ENCODE data around the gene DGKH.

DGKH gene

DNA sequence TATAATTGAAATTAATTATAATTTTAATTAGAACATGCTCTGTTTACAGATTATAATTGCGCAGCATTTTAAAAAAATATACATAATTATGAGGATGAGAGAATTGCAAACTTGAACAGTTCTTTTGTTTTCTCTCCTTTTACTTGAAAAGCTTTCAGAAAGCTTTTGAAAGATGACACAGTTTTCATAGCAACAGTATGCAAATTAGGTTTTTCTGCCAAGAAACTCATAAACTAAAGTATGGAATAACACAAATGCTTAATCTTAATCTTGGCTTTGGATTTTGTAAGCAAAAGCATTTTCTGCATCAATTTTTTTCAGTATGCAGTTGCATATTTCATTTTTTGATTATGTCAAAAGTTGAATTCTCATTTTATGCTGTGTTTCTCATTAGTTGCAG, 190.7 kb downstream of the DGKH start:
- no peak for DNase-seq

GRCh38 chr13:42239644-42240043, 191.2 kb downstream of the DGKH start:
- DNase-seq, result no peak

- DNase-seq, result no peak
These were observed 198.1 kb downstream of the DGKH start for GRCh38 chr13:42246541-42246940.

- no peak for DNase-seq
These were observed 199.4 kb downstream of the DGKH start for GRCh38 chr13:42247883-42248282.

GRCh38 chr13:42255886-42256285, 207.4 kb downstream of the DGKH start:
- no peak for DNase-seq

DNA sequence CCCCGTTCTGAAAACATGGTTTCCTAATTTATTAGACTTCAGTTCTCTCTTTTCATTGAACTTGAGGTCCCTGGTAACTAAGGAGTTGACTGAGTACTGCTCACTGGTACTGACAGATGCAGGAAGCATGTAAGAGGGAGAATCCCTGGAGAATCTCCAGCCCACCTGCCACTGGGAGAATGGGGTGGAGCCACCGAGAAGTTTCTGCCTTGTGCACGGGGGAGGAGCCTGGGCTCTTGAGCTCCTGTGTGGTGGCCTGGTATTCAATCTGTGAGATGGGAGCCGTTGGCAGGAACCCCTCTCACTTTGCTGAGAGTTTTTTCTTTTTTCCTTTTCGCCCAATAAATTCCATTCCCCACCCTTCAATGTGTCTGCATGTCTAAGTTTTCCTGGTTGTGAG, 210.3 kb downstream of the DGKH start:
- no peak for DNase-seq

DNA sequence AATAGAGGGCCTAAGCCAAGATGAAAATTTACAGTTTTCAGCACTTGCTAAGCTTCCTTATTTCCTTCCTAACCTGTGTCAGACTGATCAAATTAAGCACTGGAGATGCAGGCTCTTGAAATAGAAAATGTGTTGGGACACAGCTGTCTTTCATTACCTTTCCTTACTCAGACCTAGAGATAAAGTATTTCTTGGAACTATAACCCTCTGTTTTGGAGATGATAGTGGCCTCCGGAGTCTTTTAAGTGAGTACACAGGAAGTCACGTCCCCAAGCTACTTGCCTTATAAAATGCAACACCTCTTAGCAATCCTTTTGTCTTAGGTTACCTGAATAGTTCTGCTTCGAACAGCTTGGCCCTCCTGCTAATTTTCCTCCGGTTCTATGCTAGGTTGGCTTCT, 211.1 kb downstream of the DGKH start:
- DNase-seq, result no peak

DNA sequence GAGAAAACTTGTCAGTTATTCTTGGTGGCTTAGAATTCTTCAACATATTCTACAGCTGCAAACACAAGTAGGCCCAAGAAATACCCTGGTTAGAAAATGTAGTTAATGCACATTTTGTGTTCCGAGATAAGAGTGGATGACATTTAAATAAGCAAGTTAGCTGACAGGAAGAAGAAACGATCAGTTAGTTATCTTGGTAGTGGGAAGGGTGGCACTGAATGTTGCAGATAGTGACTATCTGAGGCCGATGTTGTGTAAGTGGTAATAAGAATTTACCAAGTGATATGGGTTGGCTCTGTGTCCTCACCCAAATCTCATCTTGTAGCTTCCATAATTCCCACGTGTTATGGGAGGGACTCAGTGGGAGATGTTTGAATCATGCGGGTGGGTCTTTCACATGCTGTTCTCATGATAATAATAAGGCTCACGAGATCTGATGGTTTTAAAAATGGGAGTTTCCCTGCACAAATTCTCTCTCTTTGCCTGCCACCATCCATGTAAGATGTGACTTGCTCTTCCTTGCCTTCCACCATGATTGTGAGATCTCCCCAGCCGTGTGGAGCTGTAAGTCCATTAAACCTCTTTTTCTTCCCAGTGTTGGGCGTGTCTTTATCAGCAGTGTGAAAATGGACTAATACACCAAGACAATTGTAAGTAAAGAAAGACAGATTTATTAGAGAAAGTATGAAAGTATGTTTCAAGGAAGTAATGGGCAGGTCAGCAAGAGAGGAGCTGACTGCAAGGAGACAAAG, 212.6 kb downstream of the DGKH start:
- DNase-seq, result no peak

GRCh38 chr13:42266473-42266872, 218.0 kb downstream of the DGKH start:
- DNase-seq, result no peak

- no peak for DNase-seq
These were observed 221.9 kb downstream of the DGKH start for GRCh38 chr13:42270160-42270856.

GRCh38 chr13:42270857-42271215, 222.4 kb downstream of the DGKH start:
- DNase-seq, result no peak

DNA sequence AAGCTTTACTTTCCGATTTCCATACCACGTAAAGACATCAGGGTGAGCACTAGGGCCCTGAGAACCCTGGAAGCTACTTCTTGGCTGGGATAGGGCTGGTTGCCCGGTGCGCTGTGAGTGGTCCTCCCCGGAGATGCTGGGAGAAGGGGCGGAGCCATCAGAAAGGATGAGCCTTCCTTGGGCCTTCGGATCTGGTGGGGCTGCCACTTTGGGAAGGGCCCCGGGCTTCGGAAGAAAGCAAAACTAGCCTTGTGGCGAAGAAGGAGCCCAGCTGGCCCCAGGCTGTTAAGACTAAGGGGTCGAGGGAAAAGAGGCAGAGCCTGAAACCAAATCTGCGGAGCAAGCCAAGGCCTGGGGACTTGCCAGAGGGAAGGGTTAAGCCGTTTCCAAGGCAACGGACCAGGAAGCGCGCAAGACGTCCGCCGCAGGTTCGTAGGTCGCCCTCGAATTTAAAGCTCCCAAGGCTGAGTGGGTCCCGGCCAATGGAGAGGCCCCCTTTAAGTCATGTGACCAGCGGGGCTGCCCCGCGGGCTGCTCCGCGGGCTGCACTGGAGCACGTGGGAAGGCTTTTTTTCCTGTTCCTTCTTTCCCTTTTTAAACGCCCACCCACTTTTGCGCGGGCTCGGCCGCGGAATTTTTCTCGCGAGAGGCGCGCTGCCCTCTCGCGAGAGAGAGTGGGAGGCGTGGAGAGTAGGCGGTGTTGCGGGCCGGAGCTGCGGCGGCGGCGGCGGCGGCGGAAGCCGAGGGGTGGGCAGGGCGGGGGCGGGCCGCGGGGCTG, 223.1 kb downstream of the DGKH start:
- peak; percentile 98 for DNase-seq

DNA sequence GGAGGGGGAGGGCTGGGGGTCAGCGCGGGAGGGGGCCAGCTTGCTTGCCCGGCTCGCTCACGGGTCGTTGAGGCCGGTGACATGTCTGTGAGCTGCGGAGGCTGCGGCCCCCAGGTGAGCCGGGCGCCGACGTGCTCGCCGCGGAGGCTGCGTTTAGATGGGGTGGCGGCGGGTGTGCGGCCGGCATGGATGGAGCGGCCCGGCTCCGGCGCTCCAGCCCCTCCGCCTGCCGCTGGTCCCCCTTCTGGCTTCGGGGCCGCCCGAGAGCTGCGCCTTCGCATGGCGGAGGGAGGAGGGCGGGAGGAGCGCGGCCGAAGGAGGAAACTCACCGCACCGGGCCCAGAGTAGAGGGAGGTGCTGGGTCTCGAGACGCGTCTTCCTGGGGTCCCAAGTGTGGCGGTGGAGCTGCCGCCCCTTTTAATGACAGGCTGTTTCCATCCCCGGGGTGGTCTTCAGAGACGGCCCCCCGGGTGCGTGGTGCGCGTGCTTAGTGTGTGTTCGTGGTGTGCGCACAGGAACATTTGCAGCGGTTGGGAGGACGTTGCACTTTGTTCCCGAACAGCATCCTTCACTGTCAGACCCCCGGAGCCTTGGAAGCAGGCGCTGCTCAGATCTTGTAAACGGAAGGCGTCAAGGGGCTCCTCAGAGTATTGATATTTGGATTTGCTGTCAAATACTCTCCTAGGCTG, 223.8 kb downstream of the DGKH start, which contains the start of gene AKAP11:
Gene AKAP11, plus strand, starts transcription at position 38 of the 689 bp plus-strand sequence. CDS start 14,197 bp downstream, outside the sequence.
- DNase-seq, result peak; percentile 49

DNA sequence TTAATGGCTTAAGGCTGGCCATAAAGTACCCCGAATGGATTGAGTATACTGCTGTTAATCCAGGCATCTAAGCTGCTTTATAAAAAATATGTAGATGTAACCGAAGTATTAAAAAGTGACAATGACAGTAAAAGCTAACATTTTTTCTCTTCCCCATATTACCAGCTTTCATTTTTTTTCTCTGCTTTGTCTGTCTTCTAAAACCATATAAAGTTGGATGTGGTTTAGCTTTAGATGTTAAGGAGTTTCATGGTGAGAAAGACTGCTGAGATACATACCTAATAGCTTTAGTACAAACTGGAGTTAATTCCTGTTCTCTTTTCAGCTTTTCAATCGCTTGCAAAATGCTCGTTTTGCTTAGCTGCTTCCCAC, 224.3 kb downstream of the DGKH start:
- no peak for DNase-seq

GRCh38 chr13:42274386-42275097, 226.1 kb downstream of the DGKH start:
- no peak for DNase-seq

- no peak for DNase-seq
These were observed 226.6 kb downstream of the DGKH start for GRCh38 chr13:42275098-42275471.

GRCh38 chr13:42275506-42275905, 227.1 kb downstream of the DGKH start:
- no peak for DNase-seq

DNA sequence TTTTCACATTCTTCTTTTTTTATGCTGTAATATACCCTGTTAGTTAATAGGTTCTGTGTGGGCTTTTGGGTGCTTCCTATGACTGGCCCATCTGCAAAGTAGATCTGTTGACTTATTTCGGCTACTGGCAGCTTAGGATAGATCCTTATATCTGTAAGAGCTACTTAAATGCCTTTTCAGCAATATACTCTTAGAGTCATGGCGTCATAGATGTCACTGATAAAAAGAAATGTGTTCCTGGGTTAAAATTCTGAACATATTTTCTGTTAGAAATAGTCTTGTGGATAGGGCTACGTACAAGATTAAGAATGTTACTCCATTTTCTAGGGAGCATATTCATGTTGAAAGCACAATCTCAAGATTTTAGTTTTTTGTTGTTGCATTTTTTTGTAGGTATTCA, 228.2 kb downstream of the DGKH start:
- DNase-seq, result no peak

- no peak for DNase-seq
These were observed 229.3 kb downstream of the DGKH start for GRCh38 chr13:42277618-42278276.

DNA sequence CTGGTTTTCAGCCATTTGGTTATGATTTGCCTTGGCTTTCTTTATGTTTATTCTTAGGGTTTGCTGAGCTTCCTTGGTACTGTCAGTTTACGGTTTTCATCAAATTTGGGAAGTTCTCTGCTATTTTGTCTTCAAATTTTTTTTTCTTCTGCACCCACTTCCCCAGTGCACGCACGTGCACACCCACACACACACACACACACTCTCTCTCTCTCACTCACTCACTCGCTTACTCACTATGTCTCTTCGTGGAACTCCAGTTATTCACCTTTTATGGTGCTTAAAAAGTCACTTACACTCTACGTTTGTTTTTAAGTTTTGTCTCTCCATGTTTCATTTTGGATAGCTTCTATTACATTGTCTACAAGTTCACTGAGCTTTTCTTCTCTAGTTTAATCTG, 230.6 kb downstream of the DGKH start:
- DNase-seq, result no peak

DNA sequence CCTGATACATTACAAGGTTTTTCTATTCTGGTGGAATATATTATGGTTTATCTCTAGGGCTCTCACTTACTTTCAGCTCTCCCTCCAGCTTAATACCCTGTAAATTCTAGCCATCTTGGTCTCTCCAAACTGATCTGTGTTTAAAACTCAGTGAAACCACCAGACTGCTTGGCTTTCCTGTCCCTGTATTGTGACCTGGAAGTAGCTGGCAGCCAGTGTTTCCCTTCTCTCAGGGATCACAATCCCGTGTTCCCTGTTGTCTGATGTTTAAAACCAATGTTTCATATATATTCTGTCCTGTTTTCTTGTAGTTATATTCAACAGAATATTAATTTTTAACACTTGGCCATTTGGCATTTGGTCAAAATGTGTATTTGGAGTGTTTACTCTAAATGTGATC, 231.5 kb downstream of the DGKH start:
- no peak for DNase-seq

DNA sequence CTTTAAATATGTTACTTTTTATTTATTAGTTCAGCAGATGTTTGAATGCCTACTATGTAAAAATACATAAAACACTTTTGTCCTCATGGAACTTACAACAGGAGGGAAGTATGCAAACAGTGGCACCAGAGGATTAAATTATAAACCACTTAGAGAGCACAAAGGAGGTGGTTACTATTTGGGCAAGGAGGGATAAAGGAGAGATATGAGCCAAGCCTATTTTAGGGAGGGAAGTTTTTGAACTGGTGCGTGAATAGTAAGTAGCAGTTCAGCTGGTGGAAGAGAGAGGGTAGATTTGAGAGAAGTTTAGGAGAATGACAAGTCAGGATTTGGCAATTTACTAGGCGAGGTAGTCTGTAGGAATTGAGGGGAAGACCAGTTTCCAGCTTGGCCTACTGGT, 232.1 kb downstream of the DGKH start:
- no peak for DNase-seq
